ENCODE data around the gene DSCAM.

DNA sequence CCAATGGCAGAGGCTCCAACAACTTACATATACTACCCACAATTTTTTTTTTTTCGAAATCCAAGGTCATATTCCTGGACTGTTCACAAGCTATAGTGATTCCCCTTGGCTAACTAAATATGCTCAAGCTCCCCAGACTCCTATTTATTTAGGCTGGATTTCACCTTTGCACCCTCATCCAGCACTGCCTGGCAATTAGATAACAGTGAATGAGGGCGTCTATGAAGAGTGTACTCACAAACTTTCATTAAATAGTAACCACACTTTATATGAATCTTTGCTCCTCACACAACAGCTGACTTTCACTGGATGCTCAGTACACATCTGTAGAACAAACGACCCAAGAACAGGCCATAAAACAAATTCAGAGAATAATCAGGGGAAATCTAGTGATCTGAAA lies 51.6 kb downstream of the DSCAM start:
- TF ChIP-seq, protein P1, sequence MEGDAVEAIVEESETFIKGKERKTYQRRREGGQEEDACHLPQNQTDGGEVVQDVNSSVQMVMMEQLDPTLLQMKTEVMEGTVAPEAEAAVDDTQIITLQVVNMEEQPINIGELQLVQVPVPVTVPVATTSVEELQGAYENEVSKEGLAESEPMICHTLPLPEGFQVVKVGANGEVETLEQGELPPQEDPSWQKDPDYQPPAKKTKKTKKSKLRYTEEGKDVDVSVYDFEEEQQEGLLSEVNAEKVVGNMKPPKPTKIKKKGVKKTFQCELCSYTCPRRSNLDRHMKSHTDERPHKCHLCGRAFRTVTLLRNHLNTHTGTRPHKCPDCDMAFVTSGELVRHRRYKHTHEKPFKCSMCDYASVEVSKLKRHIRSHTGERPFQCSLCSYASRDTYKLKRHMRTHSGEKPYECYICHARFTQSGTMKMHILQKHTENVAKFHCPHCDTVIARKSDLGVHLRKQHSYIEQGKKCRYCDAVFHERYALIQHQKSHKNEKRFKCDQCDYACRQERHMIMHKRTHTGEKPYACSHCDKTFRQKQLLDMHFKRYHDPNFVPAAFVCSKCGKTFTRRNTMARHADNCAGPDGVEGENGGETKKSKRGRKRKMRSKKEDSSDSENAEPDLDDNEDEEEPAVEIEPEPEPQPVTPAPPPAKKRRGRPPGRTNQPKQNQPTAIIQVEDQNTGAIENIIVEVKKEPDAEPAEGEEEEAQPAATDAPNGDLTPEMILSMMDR (IDR thresholded peaks at IDR 0.05) = no peak
- TF ChIP-seq POLR2A (IDR thresholded peaks at IDR 0.05) = no peak
